GM19025 (cell line): ENCODE measurements around the gene NCAPG2.

Experiments used
- ATAC-seq: cut with Tn5 transposase; IDR thresholded peaks from one replicate; pipeline ENCODE4 v1.9.1; 2021; ENCODE audit warnings: mild to moderate bottlenecking, low read depth, moderate library complexity; ENCODE audit not compliant: unreplicated experiment

NCAPG2 gene, protein sequence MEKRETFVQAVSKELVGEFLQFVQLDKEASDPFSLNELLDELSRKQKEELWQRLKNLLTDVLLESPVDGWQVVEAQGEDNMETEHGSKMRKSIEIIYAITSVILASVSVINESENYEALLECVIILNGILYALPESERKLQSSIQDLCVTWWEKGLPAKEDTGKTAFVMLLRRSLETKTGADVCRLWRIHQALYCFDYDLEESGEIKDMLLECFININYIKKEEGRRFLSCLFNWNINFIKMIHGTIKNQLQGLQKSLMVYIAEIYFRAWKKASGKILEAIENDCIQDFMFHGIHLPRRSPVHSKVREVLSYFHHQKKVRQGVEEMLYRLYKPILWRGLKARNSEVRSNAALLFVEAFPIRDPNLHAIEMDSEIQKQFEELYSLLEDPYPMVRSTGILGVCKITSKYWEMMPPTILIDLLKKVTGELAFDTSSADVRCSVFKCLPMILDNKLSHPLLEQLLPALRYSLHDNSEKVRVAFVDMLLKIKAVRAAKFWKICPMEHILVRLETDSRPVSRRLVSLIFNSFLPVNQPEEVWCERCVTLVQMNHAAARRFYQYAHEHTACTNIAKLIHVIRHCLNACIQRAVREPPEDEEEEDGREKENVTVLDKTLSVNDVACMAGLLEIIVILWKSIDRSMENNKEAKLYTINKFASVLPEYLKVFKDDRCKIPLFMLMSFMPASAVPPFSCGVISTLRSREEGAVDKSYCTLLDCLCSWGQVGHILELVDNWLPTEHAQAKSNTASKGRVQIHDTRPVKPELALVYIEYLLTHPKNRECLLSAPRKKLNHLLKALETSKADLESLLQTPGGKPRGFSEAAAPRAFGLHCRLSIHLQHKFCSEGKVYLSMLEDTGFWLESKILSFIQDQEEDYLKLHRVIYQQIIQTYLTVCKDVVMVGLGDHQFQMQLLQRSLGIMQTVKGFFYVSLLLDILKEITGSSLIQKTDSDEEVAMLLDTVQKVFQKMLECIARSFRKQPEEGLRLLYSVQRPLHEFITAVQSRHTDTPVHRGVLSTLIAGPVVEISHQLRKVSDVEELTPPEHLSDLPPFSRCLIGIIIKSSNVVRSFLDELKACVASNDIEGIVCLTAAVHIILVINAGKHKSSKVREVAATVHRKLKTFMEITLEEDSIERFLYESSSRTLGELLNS

DNA sequence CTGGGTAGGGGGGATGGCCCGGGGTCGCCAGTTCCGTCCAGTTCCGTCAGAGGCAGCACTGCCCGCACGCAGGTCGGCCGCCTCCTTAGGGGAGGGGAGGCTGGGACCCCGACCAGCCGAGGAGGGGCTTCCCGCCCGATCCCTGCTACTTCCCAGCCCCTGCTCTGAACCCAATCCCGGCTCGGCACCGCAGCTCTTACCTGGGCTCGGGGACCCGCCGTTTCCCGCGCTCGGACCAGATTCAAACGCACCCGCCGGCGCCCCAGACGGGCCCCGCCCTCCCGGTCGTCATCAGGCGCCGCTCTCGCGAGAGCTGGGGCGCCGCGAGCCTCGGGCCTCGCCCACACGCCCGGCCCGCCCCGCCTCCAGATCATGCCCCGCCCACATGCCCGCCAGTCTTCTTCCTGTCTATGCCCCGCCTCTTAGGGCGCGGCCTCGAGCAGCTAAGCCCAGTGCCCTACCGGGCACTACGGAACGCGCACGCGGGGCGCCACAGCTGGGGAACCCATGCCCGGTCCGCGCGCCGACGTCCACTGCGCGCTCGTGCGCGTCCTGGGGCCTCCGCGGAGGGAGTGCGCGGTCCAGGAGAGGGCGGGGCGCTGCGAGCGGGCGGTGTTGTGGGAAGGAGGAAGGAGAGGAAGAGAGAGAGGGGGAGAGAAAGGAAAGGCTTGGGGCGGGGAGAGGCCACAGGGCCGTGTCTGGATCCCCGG lies at the start of gene NCAPG2:
Gene NCAPG2, minus strand, starts transcription at position 281 of the 710 bp plus-strand sequence. CDS start 2,905 bp downstream, outside the sequence.
- ATAC-seq = peak; percentile 98

GRCh38 chr7:158753900-158754299 lies 49.3 kb upstream of the NCAPG2 start:
- ATAC-seq = no peak

- no peak for ATAC-seq
These were observed 47.1 kb upstream of the NCAPG2 start for GRCh38 chr7:158751751-158752150.

- ATAC-seq = no peak
These were observed 46.6 kb upstream of the NCAPG2 start for GRCh38 chr7:158751199-158751598.

DNA sequence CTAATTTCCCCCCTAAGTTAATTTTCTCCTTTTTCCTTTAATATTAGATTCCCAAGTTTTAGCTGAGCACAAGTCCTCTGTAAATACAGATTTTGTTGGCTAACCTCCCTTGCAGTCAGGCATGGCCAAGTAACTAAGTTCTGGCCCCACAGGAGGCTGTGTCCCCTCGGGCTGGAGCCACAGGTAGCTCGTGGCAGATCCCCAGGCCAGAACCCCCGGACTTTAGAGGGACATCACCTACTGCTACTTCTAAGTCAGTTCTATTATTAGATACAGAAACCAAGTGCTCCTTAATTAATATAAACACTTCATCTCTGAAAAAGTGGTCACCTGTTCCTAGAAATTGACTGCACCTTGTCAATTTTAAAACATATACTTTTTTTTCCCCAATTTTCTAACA lies 46.1 kb upstream of the NCAPG2 start:
- no peak for ATAC-seq

DNA sequence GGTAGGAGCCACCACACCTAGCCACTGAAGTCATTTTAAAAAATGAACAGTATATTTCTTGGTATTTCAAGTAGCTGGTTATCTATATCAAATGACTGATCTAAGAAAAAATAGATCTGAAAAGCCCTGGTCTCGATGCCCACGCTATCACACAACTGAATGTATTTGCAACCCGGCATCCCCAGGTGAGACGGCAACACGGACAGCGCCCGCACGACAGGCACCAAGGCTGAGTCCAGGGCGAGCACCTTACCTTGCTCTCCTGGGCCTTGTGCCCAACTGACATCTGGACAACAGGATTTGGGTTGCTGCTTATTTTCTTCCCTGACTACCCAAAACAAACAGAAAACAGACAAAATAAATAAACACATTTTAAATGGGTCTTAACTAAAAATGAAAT lies 44.8 kb upstream of the NCAPG2 start:
- ATAC-seq = no peak

GRCh38 chr7:158748335-158748734 lies 43.7 kb upstream of the NCAPG2 start:
- no peak for ATAC-seq

DNA sequence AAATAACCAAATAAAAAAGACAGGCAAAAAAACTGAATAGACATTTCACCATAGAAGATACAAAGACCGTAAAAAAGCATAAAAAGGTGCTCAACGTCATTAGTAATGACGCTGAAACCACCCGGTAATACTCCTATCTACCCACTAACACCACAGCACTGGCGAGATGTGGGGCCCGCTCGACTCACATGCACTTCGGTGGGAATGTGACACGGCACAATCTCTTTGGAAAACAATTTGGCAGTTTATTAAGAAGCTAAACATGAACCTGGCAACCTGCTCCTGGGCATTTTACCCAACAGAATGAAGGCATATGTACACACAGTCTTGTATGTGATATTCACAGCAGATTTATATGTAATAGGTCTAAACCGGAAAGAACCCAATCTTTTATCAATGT lies 42.8 kb upstream of the NCAPG2 start:
- ATAC-seq = no peak

- ATAC-seq = no peak
These were observed 42.4 kb upstream of the NCAPG2 start for GRCh38 chr7:158746957-158747356.

DNA sequence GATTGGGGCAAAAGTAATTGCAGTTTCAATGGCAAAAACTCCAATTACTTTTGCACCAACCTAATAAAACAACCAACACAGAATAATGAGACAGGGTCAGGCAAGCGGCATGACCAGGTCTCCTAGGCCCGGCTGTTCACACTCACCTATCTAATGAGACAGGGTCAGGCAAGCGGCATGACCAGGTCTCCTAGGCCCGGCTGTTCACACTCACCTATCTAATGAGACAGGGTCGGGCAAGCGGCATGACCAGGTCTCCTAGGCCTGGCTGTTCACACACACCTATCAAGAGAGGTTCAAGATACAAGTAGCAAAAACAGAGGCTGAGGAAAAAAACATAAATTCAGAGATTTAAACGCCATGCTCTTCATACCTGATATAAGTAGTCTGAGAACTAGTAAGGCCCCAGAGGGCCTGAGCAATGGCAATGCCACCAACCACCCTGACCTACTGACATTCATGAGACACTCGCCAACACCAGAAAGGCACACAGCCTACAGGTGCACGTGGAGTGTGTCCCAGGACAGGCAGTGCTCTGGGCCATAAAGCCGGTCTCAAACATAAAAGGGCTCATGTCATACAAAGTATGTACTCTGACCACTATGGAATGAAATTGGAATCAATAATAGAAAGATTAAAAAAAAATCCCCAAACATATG lies 40.6 kb upstream of the NCAPG2 start:
- no peak for ATAC-seq

GRCh38 chr7:158744070-158744469 lies 39.5 kb upstream of the NCAPG2 start:
- ATAC-seq = no peak

DNA sequence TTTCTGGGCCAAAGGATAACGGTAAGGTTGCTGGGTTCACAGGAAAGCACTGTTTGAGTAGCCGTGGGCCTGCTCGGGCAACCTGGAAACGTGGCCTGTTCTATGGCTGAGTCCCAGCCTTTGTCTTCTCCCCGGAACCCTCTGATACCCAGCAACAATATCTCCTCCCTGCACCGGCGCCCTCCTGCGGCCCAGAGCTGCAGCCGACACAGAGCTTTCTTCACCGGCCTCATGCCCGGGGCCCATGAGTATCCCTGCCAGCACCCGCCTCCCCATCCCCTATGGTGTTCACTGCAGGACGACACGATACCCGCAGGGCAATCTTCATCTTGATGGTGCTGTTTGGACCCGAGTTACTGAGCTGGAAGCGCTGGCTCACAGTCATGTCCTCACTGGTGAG lies 38.6 kb upstream of the NCAPG2 start:
- ATAC-seq = no peak

- ATAC-seq = no peak
These were observed 37.6 kb upstream of the NCAPG2 start for GRCh38 chr7:158742065-158742821.

DNA sequence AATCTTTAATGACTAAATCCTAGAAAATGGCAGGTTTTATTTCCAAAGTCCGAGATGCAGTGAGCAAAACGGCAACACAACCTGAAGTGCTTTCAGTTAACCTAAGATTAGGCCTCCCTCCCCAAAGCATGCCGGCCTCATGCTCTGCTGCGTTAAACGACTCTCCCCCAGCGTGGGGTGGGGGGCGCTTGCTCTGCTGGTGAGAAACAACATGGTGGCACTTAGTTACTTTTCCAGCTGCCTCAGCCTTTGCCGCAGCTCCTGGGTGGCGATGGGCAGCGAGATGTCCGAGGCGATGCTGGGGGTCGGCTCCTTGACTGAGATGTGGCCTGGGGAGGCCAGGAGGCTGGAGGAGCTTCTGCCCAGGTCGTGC lies 36.7 kb upstream of the NCAPG2 start:
- no peak for ATAC-seq

GRCh38 chr7:158740657-158741293 lies 36.2 kb upstream of the NCAPG2 start:
- no peak for ATAC-seq

DNA sequence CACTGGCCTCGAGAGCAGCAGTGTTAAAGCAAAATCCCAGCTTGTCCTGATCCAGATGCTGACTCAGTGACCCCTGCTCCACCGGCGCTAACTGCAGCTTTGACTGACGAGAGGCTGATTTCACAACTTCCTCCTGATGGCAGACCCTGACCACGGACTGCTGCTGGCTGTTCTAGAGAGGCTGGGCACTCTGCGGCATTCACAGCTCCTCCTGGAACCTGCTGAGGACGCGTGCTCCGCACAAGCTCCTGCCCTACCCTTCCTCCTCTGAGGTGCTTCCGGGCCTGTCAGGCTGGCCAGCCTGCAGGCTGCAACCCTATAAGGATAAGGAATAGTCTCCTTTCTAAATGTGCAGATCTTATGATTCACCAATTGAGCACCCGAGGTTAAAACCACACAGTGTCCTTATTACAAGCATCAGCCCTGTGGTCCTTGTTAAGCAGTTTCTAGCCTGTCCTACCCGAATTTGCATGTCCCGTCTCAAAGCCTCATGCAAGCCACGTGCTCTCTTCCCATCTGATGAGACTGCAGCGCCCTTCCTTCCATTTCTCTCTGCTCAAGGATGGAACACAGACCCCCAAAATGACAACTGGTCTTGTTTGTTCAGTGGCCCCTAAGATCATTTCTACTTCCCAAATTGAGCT lies 35.5 kb upstream of the NCAPG2 start:
- no peak for ATAC-seq

DNA sequence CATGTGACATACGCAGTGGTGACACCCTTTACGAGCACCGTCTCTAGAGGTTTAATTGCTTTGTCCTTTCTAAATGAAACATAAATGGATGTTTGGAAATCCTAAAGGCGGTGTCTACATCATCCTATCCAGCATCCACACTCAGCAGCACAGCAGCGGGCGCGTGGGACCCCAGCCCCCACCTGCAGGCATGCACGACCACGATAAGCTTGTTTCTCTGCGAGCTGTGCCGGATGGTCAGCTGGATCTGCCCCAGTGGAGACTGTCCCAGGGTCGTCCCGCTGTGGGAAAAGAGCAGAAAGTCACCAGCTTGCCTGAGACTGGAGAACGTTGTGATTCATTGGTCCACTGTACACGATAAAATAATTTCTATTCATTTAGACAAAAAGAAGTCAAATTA lies 34.2 kb upstream of the NCAPG2 start:
- ATAC-seq = no peak

DNA sequence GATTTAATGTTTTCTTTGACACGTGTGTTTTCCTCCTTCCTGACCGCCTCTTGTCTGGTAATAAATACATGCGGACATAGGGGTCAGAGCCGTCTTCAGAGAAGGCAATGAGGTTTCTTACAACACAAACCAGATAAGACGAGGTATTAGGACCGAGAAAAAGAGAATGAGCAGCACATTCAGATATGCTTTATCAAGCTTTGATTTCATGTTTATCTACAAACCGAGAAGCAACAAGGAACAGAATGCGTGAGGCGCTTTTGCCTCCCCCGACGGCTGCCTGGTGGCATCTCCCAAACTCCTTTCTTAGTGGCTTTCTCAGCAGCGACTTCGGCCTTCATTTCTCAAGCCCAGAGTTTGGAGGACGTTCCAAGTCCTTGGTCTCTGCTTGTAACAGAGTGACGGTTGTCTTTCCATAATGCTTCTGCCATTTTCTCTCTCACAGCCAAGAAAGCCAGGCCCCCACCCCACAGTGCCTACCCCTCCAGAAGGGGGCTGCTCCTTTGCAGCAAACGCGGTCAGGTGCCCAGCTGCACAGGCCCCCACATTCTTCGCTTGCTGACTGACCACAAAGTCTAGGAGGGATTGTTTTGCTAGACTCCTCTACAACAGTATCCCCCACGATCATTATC lies 32.6 kb upstream of the NCAPG2 start:
- ATAC-seq = no peak
